ENCODE results near the gene BEX1.
"Not testable (repeated sequence)": the region's sequence is repeated elsewhere in the genome, so short reads cannot be mapped to it uniquely, and the experiment has no call there.

The BEX1 gene

DNA sequence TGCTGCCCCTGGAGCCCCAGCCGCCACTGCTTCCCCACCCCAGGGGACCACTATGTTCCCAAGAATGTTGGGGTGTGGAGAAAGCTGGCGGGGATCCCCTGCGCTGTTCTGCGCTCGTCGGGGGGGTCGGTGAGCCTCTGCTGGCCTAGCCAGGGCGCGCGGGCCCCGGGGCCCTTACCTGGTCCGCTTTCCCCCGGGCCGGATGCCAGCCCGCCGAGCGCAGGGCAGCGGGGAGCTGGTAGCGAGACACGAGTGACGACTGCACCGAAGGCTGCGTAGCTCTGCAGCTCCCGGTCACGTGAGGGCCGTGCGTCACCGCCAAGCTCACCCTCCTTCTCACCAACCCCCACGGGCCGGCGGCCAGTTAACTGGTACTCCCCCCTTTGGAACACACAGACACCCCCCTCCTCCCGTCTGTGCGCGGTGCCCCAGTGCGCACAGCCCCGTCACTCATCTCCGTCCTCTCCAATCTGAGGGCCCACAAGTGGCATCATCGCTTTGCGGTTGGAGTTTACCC is at the start of gene BEX1:
Gene BEX1, minus strand, starts transcription at position 254 of the 517 bp plus-strand sequence. CDS start 897 bp downstream, outside the sequence.
- DNase-seq (ENCODE audit: low read depth in 2 of 2), result no peak

DNA sequence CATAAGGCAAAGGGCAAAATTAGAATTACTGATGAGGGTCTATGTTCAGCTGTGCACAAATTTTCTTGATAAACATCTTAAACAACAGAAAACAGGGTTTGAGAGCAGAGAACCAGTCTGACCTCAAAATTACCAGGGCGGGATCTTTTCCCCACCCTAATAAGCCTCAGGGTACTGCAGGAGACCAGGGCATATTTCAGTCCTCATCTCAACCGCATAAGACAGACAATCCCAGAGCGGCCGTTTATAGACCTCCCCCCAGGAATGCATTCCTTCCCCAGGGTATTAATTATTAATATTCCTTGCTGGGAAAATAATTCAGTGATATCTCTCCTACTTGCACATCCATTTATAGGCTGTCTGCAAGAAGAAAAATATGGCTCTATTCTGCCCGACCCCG is 45.5 kb upstream of the BEX1 start:
- DNase-seq (ENCODE audit: low read depth in 2 of 2), result not testable (repeated sequence)

DNA sequence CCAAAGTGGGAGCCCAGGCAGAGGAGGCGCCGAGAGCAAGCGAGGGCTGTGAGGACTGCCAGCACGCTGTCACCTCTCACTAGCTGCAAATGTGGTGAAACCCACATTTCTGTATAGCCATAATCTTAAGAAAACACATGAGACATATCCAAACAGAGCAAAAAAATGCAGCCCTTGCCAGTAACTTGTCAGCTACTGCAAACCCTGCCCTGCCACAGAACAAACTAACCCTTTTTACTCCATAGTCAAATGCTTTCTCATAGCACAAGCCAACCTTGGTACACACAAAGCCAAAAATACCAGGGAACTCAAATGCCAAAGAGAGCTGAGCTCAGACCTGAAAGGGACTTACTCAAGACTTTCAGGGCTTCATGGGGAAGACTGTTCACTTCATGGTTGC is 43.9 kb upstream of the BEX1 start:
- no peak for DNase-seq (ENCODE audit: low read depth in 2 of 2)

DNA sequence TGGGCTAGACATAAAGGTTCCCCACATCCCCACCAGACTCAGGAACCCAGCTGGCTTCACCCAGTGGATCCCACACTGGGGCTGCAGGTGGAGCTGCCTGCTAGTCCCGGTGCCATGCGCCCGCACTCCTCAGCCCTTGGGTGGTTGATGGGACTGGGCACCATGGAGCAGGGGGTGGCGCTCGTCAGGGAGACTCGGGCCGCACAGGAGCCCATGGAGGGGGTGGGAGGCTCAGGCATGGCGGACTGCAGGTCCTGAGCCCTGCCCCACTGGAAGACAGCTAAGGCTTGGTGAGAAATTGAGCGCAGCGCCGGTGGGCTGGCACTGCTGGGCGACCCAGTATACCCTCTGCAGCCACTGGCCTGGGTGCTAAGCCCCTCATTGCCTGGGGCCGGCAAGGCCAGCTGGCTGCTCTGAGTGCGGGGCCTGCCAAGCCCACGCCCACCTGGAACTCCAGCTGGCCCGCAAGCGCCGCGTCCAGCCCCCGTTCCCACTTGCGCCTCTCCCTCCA is 43.3 kb upstream of the BEX1 start:
- DNase-seq (ENCODE audit: low read depth in 2 of 2), result not testable (repeated sequence)

DNA sequence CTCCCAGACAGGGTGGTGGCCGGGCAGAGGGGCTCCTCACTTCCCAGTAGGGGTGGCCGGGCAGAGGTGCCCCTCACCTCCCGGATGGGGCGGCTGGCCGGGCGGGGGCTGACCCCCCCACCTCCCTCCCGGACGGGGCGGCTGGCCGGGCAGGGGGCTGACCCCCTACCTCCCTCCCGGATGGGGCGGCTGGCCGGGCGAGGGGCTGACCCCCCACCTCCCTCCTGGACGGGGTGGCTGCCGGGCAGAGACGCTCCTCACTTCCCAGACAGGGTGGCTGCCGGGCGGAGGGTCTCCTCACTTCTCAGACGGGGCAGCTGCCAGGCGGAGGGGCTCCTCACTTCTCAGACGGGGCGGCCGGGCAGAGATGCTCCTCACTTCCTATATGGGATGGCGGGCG is 40.4 kb upstream of the BEX1 start:
- DNase-seq (ENCODE audit: low read depth in 2 of 2), result not testable (repeated sequence)

DNA sequence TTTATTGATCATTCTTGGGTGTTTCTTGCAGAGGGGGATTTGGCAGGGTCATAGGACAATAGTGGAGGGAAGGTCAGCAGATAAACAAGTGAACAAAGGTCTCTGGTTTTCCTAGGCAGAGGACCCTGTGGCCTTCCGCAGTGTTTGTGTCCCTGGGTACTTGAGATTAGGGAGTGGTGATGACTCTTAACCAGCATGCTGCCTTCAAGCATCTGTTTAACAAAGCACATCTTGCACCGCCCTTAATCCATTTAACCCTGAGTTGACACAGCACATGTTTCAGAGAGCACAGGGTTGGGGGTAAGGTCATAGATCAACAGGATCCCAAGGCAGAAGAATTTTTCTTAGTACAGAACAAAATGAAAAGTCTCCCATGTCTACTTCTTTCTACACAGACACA is 39.9 kb upstream of the BEX1 start:
- not testable (repeated sequence) for DNase-seq (ENCODE audit: low read depth in 2 of 2)

DNA sequence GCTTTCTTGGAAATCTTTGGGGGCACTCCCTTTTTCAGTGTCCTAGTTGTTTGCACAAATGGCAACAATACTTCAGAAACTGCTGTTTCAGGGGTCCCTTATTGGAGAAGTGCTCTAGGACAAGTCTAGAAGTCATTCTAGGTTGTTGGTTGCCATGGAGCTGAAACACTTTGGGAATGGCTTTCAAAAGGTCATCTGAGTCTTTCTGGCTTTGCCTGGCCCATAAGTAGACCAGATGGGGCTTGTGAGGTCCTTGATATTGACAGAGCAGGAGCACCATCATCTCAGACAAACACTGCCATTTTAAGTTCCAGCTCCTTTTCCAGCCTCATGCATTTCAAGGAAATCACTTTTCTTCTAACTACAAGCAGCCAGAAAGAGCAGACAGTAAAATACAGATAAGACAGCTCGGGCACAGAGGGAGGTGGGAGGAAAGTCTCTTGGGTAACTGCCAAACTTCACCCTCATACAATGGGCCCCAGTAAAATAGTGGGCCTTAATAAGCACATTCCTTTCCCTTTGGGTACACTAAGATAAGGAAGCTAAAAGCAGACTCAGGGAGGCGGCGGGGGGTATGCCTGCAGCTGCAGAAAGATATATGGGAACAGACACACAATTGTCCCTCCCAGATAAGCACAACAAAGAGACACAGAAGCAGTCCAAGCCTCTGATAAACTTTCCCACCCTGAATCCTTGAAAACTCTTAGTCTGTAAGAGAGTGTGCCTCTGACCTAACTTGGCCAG is 37.5 kb upstream of the BEX1 start:
- DNase-seq (ENCODE audit: low read depth in 2 of 2), result no peak

DNA sequence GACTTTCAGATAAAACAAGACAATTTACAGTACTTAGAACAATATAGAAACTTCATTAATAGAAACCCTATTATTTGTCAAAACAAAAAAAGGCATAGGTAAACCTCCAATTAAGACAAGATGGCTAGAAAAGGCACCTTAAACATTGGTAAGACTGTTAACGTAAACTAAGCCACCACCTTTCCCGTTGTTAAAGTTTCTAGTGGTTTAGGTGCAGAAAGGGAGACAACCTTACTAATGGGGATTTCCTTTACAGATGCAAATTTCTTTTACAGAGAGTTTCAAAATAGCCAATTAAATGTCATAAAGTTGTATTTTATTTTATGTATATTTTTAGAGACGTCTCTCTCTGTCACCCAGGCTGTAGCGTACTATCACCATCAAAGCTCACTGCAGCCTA is 36.5 kb upstream of the BEX1 start:
- DNase-seq (ENCODE audit: low read depth in 2 of 2), result no peak

DNA sequence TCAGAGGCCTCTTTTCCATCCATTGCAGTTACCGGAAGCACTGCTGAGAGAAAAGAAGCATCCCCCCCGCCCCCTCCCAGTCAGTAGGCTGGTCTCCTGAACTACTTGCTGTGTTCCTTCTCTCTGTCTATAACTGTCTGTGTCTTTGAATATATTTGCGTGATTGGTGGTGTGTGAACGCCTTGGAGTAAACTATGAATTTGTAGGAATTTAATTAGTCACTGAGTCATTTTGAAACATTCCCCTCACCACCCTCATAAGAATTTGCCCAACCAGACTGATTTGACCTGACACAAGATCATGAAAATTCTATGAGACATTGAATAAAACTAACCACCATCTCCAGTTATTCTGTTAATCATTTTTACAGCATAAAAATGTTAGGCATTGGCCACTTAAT is 35.7 kb upstream of the BEX1 start:
- DNase-seq (ENCODE audit: low read depth in 2 of 2), result no peak

DNA sequence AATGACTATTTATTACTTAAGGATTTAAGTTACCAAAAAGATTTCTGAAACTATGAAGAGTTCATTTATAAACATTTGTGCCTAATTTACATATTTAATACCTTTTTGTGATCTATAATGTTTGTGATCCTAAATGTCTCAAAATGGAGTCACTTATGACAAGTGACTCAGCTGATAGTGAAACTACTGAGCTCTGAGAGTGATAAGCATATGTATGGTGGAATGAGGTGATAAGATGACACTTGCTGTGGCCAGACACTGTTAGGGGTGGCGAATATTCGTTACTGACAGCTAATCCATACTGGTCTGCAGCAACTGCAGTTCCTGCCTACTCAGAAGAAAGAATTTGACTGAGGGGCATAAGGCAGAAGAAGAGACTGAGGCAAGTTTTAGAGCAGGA is 34.5 kb upstream of the BEX1 start:
- DNase-seq (ENCODE audit: low read depth in 2 of 2), result no peak

DNA sequence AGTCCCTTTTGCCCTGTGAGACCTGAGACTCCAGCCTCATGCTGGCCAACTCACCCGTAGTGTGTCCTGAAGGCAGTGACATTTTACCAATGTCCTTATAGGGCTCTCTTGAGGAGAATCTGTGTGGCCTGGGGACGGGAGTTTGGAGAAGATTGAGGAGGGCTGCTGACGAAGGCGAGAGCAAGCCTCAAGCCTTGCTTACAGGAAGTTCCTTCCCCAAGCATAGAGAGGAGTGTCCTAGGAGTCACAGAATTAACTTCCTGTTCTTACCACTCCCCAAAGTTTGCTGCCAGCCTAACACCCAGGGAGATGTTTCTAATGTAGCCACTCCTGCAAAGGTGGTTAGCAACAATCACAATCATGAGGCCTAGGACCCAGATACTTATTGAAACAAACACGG is 29.0 kb upstream of the BEX1 start, which contains the start of gene NXF3:
Gene NXF3, minus strand, starts transcription at position 202 of the 400 bp plus-strand sequence. Its CDS starts 120 bp downstream, at position 82.
- DNase-seq (ENCODE audit: low read depth in 2 of 2), result no peak

DNA sequence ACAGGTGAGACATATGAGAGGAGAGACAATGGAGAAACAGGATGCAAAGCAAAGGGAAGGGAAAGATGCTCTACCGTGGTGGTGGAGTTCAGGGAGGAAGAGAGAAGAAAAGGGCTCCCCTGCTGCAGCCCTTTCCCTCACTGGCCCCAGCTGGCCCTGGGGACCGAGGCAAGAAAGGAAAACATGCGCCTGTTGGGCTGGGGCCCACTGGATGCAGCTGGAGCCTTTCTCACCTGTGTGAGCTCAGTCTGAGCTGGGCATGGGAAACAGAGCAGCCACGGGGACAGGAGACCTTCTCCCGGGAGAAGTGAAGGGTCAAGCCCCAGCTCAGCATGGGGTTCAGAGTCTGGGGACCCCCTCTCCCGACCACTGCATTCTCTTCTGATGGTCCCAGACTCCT is 17.1 kb upstream of the BEX1 start:
- no peak for DNase-seq (ENCODE audit: low read depth in 2 of 2)

DNA sequence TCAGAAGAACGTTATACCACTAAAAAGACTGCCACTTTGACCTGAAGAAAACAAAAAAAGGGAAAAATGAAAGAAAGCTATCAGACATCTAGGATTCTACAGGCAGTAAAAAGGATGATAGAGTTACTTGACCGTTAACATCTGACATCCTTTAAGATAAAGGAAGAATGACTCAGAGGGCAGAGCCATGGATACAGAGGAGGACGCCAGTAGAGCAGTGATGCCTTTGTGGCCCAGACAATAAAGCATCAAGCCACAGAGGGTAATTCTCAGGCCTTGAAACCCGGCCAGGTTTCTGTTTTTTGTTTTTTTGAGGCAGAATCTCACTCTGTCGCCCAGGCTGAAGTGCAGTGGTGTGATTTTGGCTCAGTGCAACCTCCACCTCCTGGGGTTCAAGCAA is 9.5 kb upstream of the BEX1 start:
- DNase-seq (ENCODE audit: low read depth in 2 of 2), result no peak

DNA sequence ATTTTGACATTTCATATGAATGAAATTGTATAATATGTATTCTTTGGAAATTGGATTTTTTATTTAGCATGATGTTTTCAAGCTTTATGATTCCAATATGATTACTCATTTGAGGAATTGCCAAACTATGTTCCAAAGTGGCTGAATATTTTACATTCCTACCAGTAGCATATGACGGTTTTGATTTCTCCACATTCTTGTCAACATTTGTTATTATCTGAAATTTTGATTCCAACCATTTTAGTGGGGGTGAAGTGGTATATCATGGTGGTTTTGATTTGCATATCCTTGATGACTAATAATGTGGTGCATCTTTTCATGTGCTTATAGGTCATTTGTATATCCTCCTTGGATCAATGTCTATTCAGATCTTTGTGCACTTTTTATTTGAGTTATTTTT is 2.6 kb upstream of the BEX1 start:
- no peak for DNase-seq (ENCODE audit: low read depth in 2 of 2)

DNA sequence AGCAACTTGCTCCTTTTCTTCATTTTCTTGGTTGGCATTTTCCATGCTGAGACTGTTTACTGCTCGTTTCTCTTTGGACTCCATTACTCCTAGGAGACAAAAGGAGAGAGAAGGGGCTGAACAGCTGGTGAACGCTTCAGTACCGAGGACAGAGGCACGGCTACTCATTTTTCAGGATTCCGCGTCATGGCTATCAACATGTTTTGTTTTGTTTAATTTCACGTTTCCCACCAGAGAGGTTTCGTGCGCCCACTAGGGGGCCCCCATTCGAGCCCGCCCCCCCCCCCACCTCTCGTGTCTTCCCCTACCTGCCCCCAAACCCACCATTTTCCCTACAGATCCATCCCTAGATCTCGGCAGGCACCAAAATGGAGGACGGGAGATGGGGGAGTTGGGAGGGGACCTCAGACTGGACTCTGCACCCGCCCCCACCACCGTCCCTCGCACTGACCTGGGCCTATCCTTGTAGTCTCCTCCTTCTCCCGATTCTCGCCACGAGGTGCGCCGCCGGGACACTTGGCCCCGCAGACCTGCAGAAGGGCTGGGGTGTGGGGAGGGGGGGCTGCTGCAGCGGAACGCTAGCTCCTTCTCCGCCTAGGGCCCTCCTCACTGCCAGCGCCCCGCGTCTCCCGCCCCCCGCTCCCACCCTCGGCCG is 653 bp downstream of the BEX1 start:
- no peak for DNase-seq (ENCODE audit: low read depth in 2 of 2)

DNA sequence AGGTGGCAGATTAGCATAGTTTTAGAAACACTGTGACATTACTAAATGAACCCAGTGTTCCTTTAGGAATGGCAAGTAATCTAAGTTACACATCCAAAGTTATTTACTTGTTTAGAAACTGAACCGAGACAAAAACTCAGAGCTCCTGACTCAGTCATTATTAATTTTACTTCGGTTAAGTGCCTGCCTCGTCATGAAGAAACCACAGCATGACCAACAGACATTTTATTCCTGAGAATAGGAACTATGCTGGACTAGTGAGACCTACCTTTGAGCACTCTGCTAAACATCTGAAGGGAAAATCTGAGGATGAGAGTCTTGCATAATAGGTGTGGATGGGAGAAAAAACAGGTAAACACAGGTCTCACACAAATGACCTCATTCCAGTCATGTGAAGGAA is 2.5 kb downstream of the BEX1 start:
- no peak for DNase-seq (ENCODE audit: low read depth in 2 of 2)

DNA sequence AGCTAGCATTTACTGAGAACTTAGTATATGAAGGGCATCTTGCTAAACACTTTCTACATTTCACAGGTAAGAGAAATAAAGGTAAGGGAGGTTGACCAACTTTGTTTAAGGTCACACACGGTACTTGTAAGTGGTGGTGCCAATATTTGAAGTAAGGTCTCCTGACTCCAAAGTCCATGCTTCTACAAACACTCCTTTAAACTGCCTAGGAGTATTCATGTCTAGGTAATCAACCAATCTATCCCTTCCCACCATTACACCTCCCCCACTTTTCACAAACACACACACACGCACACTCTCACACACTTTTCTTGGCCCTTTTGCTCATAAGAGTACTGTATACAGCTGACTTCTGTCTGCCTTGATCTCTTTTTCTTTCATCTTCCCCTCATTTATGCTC is 7.1 kb downstream of the BEX1 start:
- DNase-seq (ENCODE audit: low read depth in 2 of 2), result no peak

DNA sequence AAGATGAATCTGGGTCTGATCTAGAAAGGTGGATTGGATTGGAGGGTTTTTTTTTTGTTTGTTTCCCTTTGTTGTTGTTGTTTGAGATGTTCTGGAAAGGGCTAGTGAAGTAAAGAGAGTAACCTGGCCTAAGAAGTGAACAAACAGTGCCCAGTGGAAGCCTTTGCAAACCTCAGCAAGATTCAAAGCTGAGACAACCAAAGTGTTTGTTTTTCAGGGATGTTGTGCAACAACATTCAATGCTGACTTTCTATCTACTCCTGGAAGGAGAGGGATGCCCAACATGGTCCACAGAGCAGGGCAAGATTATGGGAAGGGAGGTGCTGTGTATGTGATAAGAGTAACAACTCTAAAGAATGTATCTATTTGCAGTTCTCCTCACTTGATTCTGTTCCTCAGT is 11.3 kb downstream of the BEX1 start:
- no peak for DNase-seq (ENCODE audit: low read depth in 2 of 2)

DNA sequence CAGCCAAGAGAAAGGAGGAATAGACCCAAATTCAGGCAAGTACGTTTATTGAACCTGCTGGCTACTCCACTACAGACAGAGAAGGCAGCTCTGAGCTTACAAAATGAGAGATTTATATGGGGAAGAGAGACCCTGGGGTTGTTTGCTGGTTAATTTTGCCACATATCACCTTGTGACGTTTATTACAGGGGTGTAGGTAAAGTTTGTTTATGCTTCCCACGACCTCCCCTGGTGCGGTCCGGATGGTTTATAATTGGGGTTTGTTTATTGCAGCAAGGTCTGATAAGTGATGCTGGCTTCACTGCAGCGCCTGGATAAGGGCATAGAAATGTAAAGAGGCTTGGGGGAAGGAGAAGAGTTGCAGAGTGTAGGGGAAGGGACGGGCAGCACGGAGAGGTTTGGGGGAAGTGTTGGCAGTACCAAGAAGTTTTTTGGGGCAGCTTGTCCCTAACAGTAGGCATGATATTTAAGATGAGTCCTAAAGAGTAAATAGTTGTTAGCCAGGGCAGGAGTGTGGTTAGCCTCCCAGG is 12.6 kb downstream of the BEX1 start:
- no peak for DNase-seq (ENCODE audit: low read depth in 2 of 2)

DNA sequence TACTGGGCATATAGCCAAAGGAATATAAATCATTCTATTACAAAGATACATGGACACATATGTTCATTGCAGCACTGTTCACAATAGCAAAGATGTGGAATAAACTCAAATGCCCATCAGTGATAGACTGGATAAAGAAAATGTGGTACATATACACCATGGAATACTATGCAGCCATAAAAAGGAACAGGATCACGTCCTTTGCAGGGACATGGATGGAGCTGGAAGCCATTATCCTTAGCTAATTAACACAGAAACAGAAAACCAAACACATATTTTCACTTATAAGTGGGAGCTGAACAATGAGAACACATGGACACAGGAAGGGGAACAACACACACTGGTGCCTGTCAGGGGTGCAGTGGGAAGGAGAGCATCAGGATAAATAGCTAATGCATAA is 30.6 kb downstream of the BEX1 start:
- DNase-seq (ENCODE audit: low read depth in 2 of 2), result not testable (repeated sequence)

DNA sequence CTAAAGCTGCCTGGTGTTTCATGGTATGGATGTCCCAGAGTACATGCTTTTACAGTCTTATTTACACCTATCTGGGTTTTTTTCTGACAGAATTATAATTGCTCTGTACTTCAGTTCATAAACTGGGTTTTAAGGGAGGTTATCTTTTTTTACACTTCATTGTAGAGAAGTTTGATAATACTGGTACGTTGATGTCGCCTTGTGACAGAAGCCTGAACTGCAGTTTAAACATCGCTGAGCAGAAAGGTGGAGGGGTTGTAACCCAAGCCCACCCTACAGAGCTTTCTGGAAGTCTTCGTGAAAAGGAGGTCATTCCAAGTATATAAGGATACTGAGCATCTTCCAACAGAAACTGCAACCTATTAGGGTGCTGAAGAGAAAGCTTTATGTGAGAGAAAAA is 46.4 kb downstream of the BEX1 start:
- no peak for DNase-seq (ENCODE audit: low read depth in 2 of 2)

DNA sequence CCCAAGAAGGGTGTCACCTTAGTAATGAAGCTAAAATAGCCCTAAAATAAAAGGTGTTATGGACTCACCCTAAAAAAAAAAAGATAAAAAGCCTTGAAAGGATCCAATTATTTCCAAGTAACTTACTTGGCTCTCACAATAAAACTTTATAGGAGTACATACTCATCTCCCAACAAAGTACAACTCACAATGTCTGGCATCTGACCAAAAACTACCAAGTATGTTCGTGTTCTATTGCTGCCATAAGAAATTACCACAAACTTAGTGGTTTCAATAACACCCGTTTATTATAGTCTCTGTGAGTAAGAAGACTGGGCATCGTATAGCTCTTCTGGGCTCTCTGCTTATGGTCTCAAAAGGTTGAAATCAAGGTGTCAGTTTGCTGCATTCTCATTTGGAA is 51.0 kb downstream of the BEX1 start:
- no peak for DNase-seq (ENCODE audit: low read depth in 2 of 2)

All from stimulated activated CD4-positive, alpha-beta T cell treated with anti-CD3 and anti-CD28 coated beads, Interleukin-1b, Interleukin-23, amount 100 ng/mL, for 1 hour (primary cell).